ENCODE results near the gene SMIM9.

Gene SMIM9

DNA sequence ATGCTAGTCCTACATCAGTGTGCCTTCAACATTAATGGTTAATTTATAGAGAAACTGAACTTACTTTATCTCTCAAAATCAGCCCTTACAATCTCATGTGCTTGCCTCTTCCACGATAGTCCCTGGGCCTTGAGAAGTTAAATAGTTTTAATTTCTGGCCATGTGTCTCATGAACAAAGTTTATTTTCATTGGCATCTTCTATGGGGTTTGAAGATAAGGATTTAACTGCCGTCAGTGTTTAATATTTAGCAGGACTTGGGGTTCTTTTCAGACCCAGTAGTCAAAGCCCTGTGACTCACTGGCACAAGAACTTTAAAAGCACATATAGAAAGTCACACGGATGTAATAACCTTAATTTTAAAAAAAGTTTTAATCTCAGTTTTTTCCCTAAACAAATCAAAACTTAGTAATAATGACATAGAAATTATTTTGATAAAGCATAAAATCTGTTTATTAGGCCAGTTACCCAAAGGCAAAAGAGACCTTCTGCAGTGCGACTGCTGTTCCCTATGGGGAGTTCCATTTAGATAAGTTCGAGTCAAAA is 19.1 kb downstream of the SMIM9 start:
- no peak for DNase-seq (ENCODE audit: low read depth)

DNA sequence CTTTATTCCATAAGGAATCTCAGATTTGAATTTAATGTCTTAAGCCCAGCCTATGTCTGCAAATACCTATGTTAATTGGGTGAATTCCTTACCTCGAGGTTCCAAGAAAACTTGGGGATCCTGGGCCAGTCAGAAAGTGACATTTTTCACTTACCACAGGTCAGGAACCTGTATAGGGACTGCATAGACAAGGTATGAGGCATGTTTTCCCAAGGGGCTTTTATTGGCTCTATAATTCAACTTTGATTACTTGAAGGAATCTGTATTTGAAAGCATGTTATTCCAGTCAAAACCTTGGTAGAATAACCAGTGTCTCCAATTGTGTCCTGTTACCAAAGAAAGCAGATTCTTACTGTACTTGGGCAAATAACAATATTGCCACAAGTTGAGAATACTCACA is 20.7 kb downstream of the SMIM9 start:
- no peak for DNase-seq (ENCODE audit: low read depth)

DNA sequence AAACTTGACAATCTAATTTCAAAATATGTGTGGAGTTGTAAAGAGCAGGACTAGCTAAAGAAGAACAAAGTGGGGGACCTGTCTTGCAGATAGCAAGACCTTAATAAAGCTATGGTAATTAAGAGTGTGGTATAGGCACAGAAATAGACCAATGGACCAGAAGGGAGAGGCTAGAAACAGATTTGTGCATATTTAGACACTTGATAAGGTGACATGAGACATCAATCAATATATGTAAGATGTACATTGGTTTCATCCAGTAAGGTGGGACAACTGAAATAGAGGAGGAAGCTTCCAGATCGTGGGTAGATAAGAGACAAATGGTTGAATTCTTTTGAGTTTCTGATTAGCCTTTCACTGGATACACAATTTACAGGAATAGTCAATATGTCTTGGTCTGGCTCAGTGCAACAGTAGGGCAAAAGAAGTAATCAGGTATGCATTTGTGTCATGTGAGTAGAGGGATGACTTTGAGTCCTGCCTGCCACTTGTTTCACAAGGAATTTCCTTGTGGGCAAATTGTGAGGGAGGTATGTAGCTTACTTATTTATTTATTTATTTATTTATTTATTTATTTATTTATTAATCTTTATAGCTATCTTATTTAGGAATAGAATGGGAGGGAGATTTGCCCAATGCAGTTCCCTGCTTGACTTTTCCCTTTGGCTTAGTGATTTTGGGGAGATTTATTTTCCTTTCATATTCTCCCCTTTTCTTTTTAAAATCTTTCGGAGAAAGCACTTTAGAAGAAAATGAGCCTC is 21.9 kb downstream of the SMIM9 start:
- no peak for DNase-seq (ENCODE audit: low read depth)

DNA sequence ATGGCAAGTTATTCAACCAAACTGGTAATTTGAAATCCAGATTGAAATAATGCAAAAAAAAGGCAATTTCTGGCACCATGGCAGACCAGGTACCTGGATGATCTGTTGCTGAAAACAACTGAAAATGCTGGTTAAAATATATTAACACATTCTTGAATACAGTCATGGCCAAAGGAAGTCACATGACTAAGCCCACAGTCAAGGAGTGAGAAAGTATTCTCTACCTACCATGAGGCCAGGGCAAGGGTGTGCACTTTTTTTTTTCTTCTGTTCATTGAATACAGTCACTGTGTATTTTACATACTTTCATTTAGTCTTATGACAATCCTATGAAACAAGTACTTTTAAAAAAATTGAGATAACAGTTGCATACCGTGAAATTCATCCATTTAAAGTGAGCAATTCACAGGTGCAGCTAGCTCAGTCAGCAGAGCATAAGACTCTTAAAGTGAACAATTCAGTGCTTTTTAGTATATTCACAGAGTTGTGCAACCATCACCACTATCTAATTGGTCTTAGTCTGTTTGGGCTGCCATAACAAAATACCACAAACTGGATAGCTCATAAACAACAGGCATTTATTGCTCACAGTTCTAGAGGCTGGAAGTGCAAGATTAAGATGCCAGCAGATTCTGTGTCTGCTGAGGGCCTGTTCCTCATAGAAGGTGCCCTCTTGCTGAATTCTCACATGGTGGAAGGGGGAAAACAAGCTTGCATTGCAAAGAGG is 24.4 kb downstream of the SMIM9 start:
- no peak for DNase-seq (ENCODE audit: low read depth)

- no peak for DNase-seq (ENCODE audit: low read depth)
Observed at GRCh38 chrX:154806837-154807501, 27.5 kb downstream of the SMIM9 start.

DNA sequence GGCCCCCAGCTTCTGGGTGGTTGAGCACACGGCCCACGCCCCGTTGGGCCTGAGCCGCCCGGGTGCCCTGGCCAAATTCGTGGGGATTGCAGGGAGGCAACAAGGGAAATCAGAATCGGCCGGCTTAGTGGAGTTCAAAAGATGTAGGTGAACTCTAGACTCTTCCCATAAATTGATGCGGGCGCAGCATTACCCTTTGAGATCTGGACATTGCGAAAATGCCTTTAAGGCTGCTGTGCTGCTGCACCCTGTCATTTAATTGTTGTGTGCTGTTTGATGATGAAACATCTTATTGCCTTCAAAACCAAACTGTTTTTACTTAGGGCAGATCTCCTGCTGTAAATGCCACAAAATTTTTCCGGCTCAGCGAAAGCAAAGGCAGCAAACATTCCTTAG is 28.8 kb downstream of the SMIM9 start:
- no peak for DNase-seq (ENCODE audit: low read depth)

DNA sequence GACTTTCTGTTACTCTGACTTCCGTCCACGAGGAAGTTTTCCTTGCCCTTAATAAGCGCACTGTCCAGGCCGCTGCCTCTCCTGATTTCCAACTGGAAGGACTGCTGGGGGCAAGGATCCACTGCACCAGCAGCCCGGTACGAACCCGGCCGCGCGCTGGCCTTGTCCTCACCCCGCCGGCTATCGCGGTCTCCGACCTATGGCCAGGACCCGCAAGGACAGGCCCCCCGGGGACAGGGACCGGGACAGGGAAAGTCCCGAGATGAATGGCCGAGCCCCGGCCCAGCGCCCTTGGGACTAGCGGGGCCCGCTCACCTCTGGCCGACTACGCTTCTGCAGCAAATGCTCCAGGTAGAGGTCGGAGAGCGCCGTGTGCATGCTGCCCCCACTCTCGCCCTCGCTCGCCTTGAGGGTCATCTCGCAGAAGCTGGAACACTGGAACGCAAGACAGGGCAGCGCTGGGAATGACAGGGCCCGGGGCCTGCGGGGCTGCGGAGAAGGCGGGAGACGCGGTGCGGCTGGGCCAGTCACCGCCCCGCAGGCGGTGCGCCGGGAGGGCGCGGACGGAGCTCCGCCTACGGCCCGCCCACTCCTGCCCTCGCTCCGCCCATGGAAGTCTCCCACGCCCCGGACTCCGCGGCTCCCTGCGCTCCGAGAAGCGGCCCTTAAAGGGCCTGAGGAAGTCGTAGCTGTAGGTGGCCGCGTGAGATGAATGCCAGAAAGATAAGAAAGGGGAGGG is 29.3 kb downstream of the SMIM9 start, which contains the start of gene MPP1:
TSS of gene MPP1 (minus strand) at position 529 of the 739 bp plus-strand sequence. CDS start at position 417, 112 bp downstream.
- DNase-seq (ENCODE audit: low read depth) = peak; percentile 27

DNA sequence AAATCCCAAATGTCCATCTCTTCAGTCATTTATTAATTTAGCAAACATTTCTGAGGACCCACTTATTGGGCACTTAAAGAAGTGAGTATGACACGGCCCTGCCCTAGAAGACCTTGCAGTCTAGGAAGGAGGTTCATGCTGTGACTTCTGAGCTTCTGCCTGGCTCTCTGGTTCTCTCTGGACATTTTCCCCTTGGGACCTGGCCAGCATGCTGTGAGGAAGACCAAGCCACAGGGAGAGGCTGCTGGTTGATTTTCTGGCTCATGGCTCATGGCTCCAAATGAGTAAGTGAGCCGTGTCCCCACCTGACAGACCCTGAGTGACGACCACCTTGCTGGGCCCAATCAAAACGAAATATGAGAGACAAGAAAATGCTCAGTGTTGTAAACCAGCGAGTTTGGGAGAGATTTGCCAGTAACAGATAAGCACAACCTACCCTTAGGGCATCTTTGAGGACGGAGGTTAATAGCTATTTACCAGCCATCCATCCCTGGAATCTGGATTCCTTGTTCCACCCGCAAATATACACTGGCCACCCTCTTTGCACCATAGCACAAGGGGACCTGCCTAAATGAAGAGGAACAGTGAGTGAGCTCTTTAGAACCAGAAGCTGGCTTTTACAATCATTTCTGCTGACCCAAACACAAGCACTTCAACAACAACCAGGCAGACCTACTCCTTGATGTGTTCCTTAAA is 30.1 kb downstream of the SMIM9 start:
- DNase-seq (ENCODE audit: low read depth) = no peak

DNA sequence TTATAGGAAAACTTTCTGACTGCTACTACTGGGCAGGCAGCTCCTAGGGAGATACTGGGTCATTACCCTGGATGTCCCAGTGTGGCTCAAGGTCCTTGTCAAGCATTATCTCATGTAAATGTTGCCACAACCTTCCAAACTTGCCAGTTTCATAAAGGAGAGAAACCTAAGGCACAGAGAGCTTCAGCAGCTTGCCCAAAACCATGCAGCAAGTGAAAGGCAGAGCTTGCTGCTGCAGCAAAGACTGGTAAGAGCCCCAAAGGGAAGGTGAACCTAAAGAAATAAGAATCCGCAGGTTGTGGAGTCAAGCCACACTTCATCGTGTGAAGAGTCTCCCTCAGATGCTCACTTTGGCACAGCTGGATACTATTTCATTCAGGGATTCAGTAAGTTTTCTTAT is 31.5 kb downstream of the SMIM9 start:
- no peak for DNase-seq (ENCODE audit: low read depth)

- DNase-seq (ENCODE audit: low read depth) = no peak
Observed at GRCh38 chrX:154800478-154801210, 33.8 kb downstream of the SMIM9 start.

DNA sequence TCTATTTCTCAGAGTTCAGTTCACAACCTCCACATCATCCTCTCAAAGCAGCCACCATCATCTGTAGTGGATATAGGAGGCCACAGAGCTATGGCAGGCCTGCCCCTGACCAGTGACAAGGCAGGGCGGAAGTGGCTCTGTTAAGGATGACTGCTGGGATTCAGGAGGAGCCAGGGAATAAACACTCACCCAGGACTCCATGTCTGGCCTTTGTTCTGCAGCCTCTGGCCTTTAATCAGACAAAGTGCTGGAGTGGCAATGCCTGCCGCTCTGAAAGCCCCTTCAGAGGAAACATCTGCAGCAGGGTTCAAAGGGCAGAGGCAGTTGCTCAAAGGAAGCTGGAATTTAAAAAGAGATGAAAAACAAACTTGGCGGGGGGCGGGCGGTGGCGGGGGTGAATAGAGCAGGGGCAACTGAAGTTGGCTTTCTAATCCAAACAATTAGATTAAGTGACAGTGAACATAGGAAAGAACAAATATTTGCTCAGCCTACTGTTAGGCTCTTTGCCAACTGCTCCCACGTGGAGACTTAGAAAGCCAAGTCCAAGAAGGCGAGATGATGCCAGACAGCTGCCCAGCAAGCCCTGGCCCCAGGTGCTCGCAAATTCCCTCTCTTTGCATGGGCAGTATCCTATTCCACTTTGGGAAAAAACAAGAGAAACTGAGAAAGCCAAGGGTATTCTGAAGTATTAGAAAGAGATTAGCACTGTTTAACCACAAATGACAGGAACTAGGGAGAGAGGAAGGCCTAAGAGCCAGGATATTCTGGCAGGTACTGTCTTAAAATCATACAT is 34.7 kb downstream of the SMIM9 start:
- no peak for DNase-seq (ENCODE audit: low read depth)

GRCh38 chrX:154797006-154797405 is 37.5 kb downstream of the SMIM9 start:
- no peak for DNase-seq (ENCODE audit: low read depth)

DNA sequence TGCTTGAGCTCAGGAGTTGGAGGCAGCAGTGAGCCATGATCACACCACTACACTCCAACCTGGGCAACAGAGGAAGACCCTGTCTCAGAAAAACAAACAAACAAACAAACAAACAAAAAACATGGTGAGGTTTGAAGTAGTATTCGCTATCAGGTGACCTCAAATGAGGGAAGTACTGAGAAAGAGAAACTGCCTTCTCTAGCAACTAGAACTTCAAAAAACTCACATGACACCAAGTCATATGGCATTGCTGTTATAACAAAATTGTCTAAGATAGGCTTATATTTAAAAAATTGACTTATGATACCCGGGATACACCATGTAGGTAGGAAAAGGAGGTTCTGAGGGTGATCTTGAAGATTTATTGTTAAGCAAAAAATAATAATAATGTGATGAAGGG is 39.4 kb downstream of the SMIM9 start:
- no peak for DNase-seq (ENCODE audit: low read depth)

DNA sequence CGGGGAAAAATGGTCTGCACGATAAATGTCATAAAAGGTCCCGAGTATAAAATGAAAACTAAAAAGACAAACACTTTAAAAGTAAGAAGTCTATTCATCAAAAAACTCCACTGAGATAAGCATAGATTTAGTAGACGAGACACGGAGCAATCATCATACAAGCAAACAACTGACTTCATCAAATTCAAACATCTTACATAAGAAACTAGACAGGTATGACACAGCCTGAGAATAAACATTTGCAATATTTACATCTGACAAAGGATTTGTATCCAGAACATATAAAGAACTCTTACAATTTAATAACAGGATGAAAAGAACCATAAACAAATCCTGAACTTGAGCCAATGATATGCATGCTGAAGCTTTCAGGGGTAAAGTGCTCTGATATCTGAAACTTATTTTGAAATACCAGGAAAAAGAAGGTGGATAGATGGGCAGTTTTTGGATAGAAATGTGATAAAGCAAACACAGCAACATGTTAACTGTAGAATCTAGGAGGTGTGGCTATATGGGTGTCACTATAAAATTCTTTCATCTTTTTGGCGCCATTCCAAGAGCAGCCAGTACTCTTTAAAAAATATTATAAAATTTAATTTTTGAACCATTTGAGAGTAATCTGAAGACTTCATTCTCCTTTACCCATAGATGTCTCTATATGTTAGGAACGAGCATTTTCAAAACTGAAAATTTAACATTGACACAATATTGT is 41.2 kb downstream of the SMIM9 start:
- no peak for DNase-seq (ENCODE audit: low read depth)

DNA sequence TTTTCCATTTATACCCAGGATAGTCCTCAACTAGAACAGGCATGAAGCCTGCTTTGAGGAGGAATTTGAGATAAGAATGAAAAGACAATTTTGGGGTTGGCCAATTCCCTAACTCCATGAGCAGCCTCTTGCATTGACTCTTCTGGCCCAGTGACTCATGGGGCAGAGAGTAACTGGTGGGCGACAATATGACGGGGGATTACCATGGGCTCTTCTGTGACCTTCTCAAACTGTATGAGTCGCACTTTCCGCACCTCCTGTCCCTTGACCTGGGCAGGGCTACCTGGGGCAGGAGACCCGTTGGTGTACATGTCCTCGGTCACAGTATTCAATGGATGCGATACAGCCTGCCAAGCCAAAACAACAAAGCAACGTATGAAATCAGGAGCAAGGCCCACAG is 42.5 kb downstream of the SMIM9 start:
- DNase-seq (ENCODE audit: low read depth) = no peak

GRCh38 chrX:154791467-154791866 is 43.0 kb downstream of the SMIM9 start:
- no peak for DNase-seq (ENCODE audit: low read depth)

DNA sequence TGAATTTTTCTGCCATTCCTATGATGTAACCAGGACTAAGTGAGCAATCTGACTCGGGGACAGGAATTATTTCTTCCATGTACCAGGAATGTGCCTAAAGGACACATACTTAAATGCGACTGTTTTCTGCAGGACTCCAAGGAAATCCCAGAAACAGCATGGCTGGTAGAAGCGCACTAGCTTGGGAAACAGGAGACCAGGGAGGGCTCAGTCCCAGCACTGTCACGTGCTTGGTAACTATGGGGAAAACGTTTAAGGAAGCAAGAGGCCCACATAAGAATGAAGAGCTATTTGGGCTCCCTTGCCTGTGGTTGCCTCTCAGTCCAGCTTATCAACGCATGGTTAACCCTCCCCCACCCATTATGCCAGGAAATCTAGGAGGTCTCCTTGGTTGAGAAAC is 48.7 kb downstream of the SMIM9 start:
- DNase-seq (ENCODE audit: low read depth) = no peak

DNA sequence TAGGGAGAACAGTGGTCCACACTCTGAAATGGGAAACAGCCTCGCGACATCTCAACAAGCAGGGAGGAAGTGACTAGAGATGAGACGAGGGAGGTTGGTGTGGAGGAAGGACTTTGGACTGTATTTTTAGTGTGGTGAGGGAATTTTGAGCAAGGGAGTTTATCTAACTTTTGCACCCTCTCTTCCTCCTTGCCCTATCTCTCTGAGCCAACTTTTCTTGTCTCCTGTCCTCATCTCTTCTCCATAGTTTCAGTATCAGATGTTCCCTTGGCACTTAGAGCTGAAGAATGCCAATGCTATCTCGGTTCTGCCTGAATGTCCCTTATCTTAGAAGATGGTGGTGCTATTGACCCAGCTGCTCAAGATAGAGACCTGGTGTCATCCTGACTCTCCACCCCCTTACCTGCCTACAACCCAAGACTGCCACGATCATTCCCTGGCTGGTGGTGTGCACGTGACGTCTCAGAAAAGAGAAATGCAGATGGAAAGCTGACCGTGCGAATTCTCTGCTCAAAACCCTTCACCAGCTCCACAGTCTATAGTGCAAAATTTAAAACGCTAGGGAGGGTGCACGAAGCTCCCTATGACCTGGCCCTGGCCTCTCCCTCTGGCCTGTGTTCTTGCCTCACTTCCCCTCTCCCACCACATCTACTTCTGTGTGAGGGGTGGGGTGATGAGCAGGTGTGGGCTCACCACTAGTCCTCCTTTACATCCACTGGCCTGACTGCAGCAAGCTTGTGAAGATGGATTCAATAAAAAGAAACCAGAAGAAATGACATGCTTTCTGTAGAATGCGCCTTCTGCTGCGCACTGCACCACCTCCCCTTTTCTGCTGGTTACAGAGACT is 50.1 kb downstream of the SMIM9 start:
- DNase-seq (ENCODE audit: low read depth) = no peak

Data from stimulated activated CD8-positive, alpha-beta memory T cell treated with anti-CD3 and anti-CD28 coated beads, Interleukin-12 subunit alpha, Interleukin-12 subunit beta, amount 100 ng/mL, for 1 hour (primary cell).